Measurements from ENCODE around the gene TNFSF12. TPM values are rescaled to one million over a fixed set of nuclear protein-coding genes. Genes with fewer than 3 reads are reported as not detected.

TNFSF12 gene
- polyA plus RNA-seq, 1 experiment = 27.1 TPM

- no peak for TF ChIP-seq CTCF (IDR thresholded peaks at IDR 0.05; ENCODE audit: low read depth, low read length)
- ChIA-PET POLR2A (interaction anchor here (0.7 kb wide), 1 partner anchor 179 kb away, joined by 3 read pairs; no protein-coding TSS in a partner anchor), CTCF (no interaction called here)
- H3K4me3 ChIP-seq (ENCODE audit: low read depth, low read length) = no peak overlapping the region
- peak overlapping the region; percentile 52 for H3K27ac ChIP-seq (ENCODE audit: low read depth, low read length)
- peaks cover 7% of the 10 kb centered on the region; the same call in 1 of the 2 replicates for H3K9me3 ChIP-seq (ENCODE audit: control insufficient read depth, insufficient read depth, low read length)
- no peaks in the 10 kb centered on the region for H3K27me3 ChIP-seq (ENCODE audit: control insufficient read depth, insufficient read depth, low read length)
- no peak for DNase-seq (ENCODE audit: low read depth, low spot score)
Observed at GRCh38 chr17:7577327-7578199, 28.7 kb downstream of the TNFSF12 start.

GRCh38 chr17:7579001-7579833 is 30.4 kb downstream of the TNFSF12 start, which contains the start of gene CD68:
Gene CD68, plus strand, starts transcription at chr17:7579638. Its CDS starts 40 bp downstream, at chr17:7579678.
- POLR2A ChIA-PET = interaction anchor here (0.6 to 3.2 kb wide), 7 partner anchors 8 to 175 kb away, joined by 3 to 22 read pairs (median 3); partner anchors contain the start of genes SENP3, SOX15, TP53 and WRAP53

GRCh38 chr17:7579834-7580603 is 31.2 kb downstream of the TNFSF12 start:
- ChIA-PET CTCF (interaction anchor here (1.5 to 1.9 kb wide), 2 partner anchors 9 to 19 kb away, joined by 4 to 8 read pairs; no protein-coding TSS in a partner anchor), POLR2A (interaction anchor here (0.9 to 3.2 kb wide), 6 partner anchors 7 to 176 kb away, joined by 3 to 22 read pairs (median 4); partner anchors contain the start of genes SENP3, SOX15, TP53 and WRAP53)
- H3K4me3 ChIP-seq (ENCODE audit: low read depth, low read length) = peak overlapping the region; percentile 29
- TF ChIP-seq CTCF (IDR thresholded peaks at IDR 0.05; ENCODE audit: low read depth, low read length) = no peak
- peak overlapping the region; percentile 89 for H3K27ac ChIP-seq (ENCODE audit: low read depth, low read length)
- peaks cover 8% of the 10 kb centered on the region; the same call in 1 of the 2 replicates for H3K9me3 ChIP-seq (ENCODE audit: control insufficient read depth, insufficient read depth, low read length)
- no peaks in the 10 kb centered on the region for H3K27me3 ChIP-seq (ENCODE audit: control insufficient read depth, insufficient read depth, low read length)
- no peak for DNase-seq (ENCODE audit: low read depth, low spot score)

More at GRCh38 chr17:7579001-7579833, 30.4 kb downstream of the TNFSF12 start, which contains the start of gene CD68:
- DNase-seq (ENCODE audit: low read depth, low spot score) = peak; percentile 66
- H3K9me3 ChIP-seq (ENCODE audit: control insufficient read depth, insufficient read depth, low read length) = peaks cover 8% of the 10 kb centered on the region; the same call in 1 of the 2 replicates
- no peaks in the 10 kb centered on the region for H3K27me3 ChIP-seq (ENCODE audit: control insufficient read depth, insufficient read depth, low read length)
- CTCF ChIA-PET = interaction anchor here (1.5 to 1.9 kb wide), 2 partner anchors 10 to 18 kb away, joined by 4 to 8 read pairs; no protein-coding TSS in a partner anchor
- H3K27ac ChIP-seq (ENCODE audit: low read depth, low read length) = peak within 1 kb of the TSS; percentile 89
- H3K4me3 ChIP-seq (ENCODE audit: low read depth, low read length) = peak within 1 kb of the TSS; percentile 29
- TF ChIP-seq CTCF (IDR thresholded peaks at IDR 0.05; ENCODE audit: low read depth, low read length) = no peak

GRCh38 chr17:7580604-7581575 is 32.0 kb downstream of the TNFSF12 start:
- H3K27ac ChIP-seq (ENCODE audit: low read depth, low read length) = no peak overlapping the region
- no peak for TF ChIP-seq CTCF (IDR thresholded peaks at IDR 0.05; ENCODE audit: low read depth, low read length)
- CTCF ChIA-PET = interaction anchor here (1.0 to 1.9 kb wide), 2 partner anchors 8 kb away, joined by 5 to 8 read pairs; no protein-coding TSS in a partner anchor

More at GRCh38 chr17:7580604-7581575, 32.0 kb downstream of the TNFSF12 start:
- Histone ChIP-seq H3K4me3 (ENCODE audit: low read depth, low read length) (no peak overlapping the region), H3K9me3 (ENCODE audit: control insufficient read depth, insufficient read depth, low read length) (peaks cover 8% of the 10 kb centered on the region; the same call in 1 of the 2 replicates), H3K27me3 (ENCODE audit: control insufficient read depth, insufficient read depth, low read length) (no peaks in the 10 kb centered on the region)
- DNase-seq (ENCODE audit: low read depth, low spot score) = no peak
- POLR2A ChIA-PET = interaction anchor here (0.7 to 3.2 kb wide), 2 partner anchors 8 to 106 kb away, joined by 4 to 17 read pairs; partner anchors contain the start of genes TP53 and WRAP53
